UCSD-AML1 (cell line): ENCODE measurements around the gene MIPEP.
"Not testable (repeated sequence)": the region's sequence is repeated elsewhere in the genome, so short reads cannot be mapped to it uniquely, and the experiment has no call there.

Source experiments
- DNase-seq: peaks from one replicate; lab custom pipeline; 2025; ENCODE audit not compliant: unreplicated experiment; lab: John Stamatoyannopoulos, UW

MIPEP gene

DNA sequence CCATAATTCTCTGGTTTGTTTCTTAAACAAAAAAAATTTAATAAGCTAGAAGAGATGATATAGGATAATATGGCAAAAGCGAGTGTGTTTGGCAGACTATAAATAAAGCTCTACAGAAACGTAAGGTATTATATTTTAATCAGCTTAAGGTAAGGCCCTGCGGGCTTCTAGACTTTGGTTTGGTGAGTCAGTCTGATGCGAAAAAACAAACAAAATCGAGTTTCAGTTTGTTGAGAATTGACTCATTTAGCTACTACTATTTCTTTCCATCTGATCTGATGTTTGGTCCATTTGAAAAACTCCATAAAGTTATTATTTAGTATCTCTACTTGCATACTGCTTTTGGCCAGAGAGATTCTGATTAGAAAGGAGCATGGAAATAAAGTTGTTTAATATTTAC, 138.0 kb downstream of the MIPEP start:
- no peak for DNase-seq

DNA sequence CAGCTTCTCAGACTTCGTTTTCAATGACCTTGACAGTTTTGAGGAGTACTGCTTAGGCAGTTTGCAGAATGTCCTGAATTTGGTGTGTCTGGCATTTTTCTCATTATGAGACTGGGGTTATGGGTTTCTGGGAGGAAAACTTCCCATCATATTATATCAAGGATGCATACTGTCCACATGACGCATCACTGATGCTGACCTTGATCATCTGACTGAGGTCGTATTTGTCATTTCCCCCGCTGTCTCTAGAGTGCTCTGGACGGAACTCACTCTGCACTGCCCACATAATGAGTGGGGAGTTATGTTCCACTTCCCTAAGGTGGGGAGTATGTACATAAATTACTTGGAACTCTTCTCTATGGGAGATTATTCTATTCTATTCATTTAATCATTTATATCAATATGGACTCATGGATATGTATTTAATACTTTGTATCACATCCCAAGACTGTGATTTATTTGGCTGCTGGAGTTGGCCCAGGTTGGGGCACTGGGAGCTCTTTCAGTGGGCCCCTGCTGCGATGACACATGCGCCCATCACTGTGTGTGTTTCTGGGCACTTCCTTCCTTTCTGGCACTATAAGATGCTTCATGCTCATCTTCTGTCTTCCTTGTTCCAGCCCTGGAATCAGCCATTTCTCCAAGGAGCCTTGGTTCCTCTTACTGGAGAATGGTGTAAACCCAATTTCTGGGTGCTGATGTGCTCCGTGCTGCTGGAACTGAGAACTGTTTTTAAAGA, 138.6 kb downstream of the MIPEP start:
- no peak for DNase-seq

DNA sequence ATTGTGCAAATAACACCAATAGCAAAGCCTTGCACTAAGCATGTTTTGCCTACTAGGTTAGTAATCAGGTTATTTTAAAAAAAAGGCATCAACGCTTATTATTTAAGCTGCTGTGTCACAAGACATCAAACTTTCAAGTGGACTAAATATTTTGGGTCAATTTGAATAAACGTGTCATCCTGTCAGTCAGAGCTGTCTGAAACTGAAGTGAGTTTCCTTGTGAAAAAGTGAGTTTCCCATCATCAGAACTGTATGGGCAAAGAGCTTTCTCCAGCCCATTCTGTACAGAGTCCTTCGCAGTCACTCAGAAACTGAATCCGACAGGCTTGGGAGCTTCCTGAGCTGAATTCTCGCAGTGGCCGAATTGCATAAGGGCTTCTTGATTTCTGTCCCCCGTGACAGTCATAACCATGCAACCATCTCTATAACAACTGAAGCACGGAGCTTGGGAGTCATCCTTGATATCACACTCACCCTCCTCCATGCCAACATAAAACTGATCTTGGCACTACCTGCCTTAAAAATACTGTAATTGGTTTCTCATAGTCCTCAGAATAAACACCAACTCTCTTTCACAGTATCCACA, 139.8 kb downstream of the MIPEP start:
- DNase-seq = no peak

DNA sequence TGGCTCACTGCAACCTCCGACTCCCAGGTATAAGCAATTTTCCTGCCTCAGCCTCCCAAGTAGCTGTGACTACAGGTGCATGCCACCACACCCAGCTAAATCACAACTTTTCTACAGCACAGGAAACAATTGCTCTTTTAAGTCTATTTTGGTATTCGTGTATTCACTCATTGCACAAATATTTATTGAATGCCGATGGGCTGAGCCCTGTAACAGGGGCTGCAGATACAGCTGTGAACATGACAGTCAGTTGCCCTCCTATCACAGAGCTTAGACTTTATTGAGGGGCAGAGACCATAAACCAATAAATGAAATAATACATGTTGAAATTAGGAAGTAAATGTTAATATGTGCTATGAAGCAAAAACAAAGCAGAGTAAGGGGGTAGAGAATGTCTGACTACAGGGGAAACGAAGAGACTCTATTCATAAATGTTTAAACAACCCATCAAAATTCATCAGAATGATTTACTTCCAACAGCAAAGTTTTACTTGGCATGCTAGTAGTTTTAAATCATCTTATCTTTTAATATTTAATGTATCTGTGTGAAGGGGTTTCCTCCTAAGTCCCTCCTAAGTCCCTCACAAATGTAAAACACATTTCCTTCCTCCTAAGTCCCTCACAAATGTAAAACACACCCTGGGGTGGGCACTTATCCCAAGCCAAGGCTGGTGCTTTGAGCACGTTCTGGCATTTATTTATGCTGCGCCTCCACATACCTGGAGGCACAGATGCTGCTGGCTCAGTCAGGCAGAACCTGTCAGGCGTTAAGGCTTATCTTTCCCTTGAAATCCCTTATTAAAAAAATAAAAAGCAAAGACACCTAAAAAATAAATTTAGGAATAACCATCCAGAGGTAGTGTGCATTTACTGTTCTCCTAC, 140.8 kb downstream of the MIPEP start:
- DNase-seq = no peak

DNA sequence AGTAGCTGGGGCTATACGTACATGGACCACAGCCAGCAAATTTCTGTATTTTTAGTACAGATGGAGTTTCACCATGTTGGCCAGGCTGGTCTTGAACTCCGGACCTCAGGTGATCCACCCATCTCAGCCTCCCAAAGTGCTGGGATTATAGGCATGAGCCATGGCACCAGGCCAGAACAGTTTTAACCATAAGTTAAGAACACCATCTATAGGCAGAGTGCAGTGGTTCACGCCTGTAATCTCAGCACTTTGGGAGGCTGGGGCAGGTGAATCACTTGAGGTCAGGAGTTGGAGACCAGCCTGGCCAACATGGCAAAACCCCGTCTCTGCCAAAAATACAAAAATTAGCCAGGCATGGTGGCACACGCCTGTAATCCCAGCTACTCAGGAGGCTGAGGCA, 143.1 kb downstream of the MIPEP start:
- not testable (repeated sequence) for DNase-seq

DNA sequence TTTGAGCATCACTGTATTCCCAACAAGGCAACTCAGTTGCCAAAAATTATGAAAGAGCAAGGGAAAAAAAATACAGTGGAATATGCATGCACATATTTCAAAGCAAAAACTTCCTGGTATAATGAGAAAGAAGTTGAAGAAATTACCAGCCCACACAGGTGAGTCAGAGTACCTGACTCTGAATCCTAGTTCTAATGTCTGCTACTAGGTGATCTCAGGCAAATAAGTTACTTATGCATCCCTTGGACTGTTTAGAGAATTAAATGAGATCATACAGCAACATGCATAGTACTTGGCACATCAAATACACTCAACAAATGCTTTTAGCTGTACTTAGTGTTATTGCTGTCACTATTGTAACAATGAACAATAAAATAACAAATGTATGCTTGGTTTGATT, 144.9 kb downstream of the MIPEP start:
- no peak for DNase-seq

DNA sequence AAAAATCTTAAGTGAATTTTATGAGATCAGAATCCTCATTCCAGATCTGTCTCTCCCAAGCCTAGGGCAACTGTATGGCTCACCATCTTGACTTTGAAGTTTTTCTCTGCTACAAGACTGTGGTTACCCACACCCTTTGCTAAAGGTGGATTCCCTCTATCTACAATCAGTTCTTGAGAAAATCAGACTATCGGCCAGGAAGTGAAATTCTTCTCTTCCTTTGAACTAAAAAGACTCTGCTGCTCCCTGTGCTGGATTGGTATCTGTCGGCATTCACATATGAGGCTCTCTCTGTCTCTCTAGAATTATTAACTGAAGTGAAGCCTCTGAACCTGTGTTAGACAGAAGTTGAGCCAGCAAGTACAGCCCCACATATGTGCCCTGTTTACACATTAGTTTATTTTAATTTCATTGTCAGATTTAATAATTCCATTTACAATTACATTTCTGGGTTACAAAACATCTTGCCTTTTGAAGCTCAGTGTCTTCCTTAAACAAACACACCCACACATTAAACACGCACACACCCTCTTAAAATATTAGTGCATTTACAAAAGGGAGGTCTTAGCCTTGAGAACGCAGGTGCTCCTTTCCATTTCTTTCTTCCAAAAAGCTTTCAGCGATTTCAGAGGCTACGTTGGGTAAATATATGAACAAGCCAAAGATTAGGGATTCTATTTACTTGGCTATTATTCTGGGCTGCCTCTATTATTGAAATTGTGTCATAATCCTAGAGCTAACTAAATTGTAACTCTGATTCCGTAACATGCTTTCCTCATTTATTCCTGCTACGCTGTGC, 145.7 kb downstream of the MIPEP start:
- DNase-seq = no peak

DNA sequence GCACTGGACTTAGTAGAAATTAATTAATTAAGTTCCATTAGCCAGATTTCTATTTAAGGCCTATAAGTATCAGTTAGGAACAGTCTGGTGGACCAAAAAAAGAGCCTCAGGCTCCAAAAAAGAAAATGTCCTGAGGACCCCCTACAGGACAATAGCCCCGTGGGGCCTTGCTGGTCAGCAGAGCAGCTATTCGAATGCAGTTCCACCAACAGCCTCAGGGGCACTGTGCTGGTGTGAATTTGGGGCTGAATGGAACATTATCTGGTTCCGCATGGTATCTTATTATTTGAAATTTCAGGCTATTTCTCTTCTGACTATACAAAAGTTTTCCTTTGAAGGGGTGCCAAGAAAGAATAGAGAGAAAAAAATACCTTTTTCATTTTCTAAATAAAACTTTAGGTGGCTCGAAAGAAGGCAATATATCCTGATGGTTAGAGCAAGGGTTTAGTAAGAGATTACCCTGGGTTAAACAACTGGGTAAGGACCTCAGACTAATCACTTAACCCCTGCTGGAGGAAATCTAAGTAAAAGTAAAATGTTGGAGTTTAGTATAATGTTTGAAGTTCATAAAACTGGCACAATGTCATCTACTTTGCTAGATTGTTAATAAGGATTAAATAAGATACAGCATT, 147.2 kb downstream of the MIPEP start:
- DNase-seq = no peak

DNA sequence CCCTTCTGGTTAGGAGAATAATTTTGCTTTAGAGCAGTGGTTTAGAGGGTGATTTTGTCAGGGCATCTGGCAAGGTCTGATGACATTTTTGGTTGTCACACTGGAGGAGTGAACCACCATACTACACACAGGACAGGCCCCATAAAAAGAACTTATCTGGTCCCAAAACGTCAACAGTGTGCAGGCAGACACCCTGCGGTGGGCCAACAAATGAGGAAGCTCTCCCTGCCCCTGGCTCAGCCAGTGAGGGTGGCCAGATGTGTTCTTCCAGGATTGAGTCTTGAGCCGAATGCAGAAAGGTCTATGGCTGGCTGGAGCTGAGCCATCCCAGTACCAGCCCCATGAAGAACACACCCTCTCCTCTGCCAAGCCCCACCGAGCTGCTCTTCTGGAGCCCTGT, 149.2 kb downstream of the MIPEP start:
- DNase-seq = no peak

DNA sequence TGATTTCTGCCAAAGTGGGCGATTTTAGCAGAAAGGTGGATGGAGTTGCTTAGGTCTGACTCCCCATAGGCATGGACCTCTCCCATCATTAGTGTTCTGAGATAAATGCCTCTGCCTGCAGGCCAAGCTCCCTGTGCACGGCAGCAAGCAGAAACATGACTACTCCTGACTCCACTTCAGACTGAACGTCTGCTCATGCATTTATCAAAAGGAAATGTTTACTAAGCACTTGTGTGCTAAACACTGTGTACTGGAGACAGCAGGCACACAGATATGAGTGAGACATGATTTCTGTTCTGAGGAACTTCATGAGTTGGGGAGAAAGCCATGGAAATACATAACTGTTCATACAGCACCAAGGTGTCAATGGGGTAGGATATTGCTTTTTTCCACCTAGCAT, 149.6 kb downstream of the MIPEP start:
- no peak for DNase-seq

DNA sequence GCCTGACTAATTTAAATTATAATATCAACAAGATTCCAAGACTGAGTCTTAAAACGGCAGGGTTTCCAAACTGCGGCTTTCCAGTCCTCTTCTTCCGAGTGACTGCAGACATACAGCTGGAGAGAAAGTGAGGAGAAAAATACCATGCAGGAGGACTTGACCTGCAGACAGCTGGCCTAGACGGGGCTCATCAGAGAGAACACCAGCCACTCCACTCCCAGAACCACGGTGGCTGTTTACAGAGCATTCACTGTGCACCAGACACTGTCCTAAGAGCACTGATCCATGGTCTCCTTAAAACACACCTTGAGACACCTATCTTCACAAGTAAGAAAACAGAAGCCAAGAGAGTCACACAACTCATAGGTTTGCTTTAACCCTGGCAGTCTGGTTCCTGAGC, 152.7 kb downstream of the MIPEP start:
- no peak for DNase-seq

DNA sequence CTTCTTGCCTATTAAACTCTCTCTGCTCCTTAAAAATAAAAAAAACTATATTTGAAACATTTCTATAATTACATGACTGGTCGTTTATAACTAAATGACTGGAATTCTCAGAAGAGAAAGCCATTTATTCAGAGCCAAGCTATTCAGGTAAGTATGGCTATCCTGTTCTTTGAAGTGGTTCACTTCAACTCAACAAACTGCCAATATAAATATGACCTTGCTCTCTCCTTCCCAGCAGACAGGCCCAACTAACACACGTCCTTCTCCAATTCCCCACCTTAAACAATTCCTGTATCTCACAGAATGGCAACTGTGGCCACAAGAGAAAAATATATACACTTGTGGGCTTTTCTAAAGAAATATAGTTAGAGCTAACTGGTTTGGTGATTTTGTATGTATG, 153.9 kb downstream of the MIPEP start:
- DNase-seq = no peak

DNA sequence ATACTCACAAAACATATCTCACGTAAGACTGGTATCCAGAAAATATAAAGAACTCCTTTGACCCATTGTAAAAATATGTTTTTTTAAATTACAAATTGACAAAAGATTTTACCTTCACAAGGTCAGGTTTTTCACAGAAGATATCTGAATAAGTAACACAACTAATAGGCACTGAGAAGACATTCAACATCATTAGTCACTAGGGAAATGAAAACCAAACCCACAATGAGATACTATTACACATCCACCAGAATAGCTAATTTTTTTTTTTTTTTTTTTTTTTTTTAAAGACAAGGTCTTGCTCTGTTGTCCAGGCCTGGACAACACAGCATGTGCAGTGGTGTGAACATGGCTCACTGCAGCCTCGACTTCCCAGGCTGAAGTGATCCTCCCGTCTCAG, 157.5 kb downstream of the MIPEP start:
- DNase-seq = no peak

DNA sequence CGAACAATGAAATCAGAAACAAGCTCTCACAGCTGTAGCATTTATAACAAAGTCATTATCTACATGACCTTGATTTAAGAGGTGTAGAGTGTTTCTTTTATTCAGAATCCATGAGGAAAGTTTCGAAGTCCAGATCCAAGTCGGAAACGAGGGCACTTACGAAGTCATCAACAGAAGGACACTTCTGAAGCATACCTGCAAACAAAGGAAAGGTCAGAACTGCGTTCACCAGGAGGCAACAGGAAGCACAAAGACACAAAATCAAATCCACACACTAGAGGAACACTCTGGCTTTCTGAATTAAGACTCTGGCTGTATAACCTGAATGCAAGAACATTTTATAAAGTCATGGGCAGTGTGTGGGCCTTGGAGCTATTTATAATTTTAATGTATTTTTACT, 158.9 kb downstream of the MIPEP start:
- DNase-seq = no peak

DNA sequence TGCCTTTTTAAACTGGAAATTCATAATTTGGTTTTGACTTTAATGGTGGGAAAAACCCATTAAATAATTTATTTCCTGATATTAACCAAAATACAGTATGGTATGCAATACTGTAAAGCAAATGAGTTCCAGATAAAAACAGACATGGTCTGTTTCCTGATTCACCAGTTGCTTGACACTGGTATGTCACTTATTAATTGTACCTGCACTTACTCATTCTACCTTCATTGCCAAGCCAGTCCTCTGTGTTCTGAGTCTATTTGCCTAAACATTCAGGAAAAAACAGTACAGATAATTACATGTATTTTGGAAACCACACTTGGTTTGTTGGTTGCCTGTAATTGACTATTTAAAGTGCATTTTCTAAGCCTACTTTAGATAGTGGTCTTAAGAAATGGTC, 159.7 kb downstream of the MIPEP start:
- no peak for DNase-seq

DNA sequence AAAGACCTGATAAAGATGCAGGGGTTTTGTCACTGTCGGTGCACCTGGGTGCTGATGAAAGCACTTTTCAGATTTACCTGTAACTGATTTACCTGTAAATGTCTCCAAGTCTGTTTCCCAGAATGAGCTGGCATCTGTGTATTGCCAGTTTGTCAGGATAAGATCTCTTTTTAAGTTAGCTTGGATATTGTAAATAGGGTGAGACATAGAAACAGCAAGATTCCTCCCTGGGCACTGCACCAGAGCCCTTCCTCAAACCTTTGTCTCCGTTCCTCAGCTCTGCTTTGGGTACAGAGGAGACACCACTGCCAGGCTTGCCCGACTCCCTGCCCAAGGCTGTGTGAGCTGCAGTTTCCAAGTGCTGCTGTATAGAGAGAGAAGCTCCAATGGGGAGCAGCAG, 160.4 kb downstream of the MIPEP start:
- DNase-seq = no peak

DNA sequence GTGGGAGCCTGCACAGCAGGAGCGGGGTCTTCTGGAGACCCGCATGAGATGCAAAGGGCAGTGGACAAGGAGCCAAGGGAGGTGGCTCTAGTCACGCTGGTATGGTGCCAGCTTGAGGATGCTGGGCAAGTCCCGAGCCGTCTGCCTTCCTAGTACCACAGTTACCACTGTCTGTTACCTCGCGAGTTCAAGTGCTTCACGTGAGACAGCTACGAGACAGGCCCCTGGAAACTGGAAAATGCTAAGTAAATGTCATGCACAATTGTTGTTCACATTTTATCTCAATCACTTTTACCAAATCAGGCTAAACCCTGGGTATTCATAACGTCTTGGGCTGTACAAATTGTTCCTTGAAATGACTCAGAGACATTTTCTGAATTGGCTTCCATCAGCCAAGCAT, 163.3 kb downstream of the MIPEP start:
- DNase-seq = no peak

DNA sequence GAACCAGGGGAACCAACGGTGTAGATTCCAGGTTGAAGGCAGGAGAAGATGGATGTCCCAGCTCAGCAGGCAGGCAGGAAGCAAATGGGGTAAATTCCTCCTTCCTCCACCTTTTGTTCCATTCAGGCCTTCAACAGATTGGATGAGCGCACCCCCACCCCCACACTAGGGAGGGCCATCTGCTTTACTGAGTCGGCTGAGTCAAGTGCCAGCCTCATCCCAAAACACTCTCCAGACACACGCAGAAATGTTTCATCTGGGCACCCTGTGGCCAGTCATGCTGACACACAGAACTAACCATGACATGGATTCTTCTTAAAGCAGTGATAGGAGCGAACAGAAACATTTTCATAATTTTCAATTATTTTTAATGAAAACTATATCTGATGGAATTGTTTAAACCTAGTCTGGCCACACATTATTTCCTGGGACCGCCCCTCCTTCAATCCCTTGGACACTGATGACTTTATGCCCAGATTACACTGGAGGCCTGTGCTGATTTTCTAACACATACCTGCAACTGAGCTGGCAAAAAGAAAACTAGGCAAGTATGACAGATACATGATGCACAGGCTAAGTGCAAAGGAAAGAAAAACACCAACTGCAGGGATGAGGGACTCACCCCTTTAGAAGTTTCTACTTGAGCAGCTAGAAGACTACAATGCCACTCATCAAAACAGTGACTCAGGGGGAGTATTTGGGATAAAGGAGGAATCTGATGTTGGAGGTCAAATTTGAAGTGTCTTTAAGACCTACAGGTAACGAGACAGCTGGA, 164.8 kb downstream of the MIPEP start:
- no peak for DNase-seq

DNA sequence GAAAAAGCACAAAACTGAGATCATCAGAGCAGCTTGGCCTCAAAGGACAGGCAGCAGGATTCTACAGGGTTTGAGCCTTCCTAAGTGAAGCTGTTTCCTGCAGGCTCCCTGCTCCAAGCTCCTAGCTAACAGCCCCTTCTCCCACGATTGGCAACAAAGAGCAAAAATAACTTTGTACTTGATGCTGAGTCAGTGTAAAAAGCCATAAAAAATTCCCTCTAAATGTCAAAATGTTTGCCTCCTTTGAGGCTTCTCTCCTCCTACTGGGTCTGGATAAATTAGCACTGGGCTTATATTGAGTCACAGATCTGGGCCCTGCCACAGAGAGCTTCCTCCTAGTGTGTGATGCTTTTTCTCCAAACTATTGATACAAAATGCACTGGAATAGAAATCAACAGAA, 165.7 kb downstream of the MIPEP start:
- no peak for DNase-seq
